CD4-positive, alpha-beta T cell treated with Interleukin-17A for 1 hour (primary cell): ENCODE data around the gene SPIB.
A peak's percentile ranks its signal among the peaks of the same experiment; 100 is the strongest.

Experiments
- DNase-seq: peaks from one replicate; pipeline ENCODE4 v3.0.0-alpha.2; 2020

Gene SPIB

DNA sequence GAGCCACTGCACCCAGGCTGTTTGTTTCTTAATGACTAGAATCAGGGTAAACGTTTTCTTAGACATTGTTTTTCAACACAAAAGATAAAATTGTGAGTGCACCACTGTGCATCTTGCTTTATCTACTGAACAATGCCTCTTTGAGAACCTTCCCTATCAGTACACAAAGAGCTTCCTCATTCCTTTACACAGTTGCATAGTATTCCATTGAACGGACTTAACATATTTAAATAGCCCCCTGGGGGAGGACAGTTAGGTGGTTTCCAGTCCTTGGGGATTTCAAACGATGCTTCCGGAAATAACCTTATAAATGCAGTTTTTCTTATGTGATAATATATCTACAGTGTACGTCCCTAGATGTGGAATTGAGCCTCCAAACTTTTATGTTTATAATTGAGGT is 26.0 kb upstream of the SPIB start:
- DNase-seq: no peak

- no peak for DNase-seq
These were observed 25.1 kb upstream of the SPIB start for GRCh38 chr19:50393589-50393988.

GRCh38 chr19:50394017-50394416 is 24.7 kb upstream of the SPIB start:
- no peak for DNase-seq

DNA sequence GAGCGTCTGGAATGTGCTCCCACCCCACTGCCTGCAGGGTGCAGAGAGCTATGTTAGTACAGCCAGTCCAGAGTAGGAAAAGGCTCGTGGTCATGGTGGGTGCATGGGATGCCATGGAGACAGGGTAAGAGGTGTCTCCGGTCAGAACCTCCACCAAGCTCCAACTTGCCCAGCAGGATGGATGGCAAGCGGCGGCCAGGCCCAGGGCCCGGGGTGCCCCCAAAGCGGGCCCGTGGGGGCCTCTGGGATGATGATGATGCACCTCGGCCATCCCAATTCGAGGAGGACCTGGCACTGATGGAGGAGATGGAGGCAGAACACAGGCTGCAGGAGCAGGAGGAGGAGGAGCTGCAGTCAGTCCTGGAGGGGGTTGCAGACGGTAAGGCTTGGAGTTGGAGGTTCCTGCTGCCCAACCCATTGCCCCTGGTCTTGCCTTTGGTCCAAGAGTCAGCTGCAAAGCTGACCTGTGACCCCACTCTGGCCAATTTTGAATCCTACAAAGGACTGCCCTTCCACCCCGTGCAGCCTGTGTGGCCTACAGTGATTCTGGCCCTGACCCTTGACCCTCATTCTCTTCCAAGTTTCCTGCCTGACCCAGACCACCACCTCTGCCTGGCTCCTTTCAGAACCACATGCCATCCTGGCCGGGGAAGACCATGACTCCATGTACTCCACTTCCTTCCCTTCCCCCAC is 19.9 kb upstream of the SPIB start:
- DNase-seq: no peak

- no peak for DNase-seq
These were observed 19.4 kb upstream of the SPIB start for GRCh38 chr19:50399368-50399745.

DNA sequence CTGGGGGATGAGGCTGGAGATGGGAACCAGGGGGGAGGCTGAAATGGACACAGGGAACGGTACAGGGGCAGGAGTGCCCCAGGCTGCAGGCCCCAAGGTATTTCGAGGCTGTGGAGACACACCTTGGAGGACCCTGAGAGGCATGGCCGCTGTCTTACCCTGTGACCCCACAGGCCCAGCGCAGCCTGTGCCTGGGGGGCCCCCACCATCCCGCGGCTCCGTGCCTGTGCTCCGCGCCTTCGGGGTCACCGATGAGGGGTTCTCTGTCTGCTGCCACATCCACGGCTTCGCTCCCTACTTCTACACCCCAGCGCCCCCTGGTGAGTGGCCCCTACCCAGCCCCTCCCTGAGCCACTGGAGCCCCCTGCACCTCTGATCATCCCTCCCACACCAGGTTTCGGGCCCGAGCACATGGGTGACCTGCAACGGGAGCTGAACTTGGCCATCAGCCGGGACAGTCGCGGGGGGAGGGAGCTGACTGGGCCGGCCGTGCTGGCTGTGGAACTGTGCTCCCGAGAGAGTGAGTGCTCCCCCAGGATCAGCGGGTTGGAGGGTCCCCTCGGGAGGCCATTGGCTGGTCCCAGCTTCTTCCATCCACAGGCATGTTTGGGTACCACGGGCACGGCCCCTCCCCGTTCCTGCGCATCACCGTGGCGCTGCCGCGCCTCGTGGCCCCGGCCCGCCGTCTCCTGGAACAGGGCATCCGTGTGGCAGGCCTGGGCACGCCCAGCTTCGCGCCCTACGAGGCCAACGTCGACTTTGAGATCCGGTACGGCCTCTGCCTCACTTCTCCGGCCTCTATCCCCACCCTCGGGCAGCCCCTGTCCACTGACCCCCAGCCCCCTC is 16.9 kb upstream of the SPIB start:
- no peak for DNase-seq

DNA sequence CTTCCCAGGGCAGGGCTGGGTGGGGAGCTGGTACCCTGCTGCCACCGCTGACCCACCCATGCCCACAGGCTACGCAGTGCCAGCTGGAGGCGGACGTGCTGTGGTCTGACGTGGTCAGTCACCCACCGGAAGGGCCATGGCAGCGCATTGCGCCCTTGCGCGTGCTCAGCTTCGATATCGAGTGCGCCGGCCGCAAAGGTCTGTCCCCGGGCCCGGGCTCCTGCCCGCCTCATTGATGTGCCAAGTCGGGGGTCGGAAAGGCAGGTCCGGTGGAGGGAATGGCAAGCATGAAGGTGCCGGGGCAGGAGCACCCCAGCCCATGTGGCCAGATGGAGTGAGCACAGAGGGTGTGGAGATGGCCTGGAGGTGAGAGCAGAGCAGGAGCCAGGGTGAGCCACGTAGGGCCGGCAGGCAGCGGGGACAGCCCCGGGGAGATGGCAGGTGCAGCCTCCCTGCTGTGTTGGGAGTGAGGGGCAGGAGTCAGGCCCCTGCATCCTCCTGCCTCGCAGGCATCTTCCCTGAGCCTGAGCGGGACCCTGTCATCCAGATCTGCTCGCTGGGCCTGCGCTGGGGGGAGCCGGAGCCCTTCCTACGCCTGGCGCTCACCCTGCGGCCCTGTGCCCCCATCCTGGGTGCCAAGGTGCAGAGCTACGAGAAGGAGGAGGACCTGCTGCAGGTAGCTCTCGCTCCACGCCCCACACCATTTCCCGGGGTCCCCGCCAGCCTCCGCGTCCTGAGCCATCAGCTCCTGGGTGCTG is 16.0 kb upstream of the SPIB start:
- no peak for DNase-seq

- no peak for DNase-seq
These were observed 12.4 kb upstream of the SPIB start for GRCh38 chr19:50406156-50406820.

- no peak for DNase-seq
These were observed 11.9 kb upstream of the SPIB start for GRCh38 chr19:50406829-50407228.

GRCh38 chr19:50409347-50409746 is 9.4 kb upstream of the SPIB start:
- no peak for DNase-seq

- DNase-seq: no peak
These were observed 8.6 kb upstream of the SPIB start for GRCh38 chr19:50410109-50410508.

GRCh38 chr19:50412419-50412818 is 6.3 kb upstream of the SPIB start:
- DNase-seq: no peak

GRCh38 chr19:50413096-50413495 is 5.6 kb upstream of the SPIB start:
- no peak for DNase-seq

DNA sequence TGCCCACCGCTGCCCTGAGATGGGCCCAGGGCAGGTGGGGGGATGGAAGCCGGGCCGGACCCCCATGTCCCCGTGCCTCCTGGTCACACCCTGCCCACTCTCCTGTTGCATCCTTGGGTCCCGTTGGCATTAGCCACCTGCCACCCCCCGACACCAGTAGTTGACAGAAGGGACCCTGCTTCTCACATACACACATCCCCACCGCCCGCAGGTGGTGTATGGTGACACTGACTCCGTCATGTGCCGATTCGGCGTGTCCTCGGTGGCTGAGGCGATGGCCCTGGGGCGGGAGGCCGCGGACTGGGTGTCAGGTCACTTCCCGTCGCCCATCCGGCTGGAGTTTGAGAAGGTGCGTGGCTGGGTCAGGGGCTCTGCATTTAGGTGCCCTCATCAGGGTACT is 5.2 kb upstream of the SPIB start:
- DNase-seq: no peak

GRCh38 chr19:50414864-50415660 is 3.7 kb upstream of the SPIB start:
- DNase-seq: peak; percentile 81

DNA sequence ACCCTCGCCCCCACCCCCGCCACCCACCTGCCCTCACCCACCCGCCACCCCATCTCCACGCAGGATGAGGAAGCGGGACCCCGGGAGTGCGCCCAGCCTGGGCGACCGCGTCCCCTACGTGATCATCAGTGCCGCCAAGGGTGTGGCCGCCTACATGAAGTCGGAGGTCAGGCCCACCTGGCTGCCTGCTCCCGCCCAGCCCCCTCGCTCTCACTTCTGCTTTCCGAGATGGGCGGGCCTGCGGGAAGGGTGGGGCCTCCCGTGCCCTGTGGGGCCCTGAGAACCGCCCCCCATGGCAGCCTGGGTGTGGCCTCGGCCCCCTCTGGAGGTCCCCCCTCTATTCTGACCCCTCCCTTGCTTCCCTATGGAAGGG is 3.1 kb upstream of the SPIB start:
- peak; percentile 29 for DNase-seq

DNA sequence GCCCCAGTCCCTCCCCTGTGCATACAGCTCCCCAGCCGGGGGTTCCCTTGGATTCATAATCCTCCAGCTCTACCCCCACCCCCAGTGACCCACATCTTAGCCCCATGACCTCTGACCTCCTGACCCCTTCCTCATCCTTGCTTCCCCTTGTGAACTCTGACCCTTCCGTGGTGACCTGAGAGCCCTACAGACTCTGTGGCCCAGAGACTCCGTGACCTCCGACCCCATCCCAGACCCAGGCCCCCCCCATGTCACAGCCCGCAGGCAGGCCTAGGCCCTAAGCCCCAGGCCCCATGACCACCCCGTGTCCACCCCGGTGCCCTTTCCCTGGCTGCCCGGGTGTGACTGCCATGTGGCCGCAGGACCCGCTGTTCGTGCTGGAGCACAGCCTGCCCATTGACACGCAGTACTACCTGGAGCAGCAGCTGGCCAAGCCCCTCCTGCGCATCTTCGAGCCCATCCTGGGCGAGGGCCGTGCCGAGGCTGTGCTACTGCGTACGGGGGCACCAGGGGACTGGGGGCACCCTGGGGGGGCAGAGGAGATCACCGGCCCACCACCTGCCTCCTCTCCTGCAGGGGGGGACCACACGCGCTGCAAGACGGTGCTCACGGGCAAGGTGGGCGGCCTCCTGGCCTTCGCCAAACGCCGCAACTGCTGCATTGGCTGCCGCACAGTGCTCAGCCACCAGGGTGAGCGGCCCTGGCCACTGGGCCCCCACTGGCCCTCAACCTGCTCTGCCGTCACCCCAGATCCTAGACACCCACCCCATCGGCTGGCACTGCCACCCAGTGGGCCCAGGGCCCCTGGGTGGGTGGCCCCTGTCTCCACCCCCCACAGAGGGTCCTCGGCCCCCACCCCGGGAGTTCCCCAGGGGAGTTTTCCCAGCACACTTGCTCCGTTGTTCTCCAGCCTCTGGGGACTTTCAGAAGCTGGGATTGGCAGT is 2.4 kb upstream of the SPIB start:
- no peak for DNase-seq

- DNase-seq: no peak
These were observed 1.3 kb upstream of the SPIB start for GRCh38 chr19:50417111-50418081.

- no peak for DNase-seq
These were observed 363 bp downstream of the SPIB start for GRCh38 chr19:50419022-50419579.

DNA sequence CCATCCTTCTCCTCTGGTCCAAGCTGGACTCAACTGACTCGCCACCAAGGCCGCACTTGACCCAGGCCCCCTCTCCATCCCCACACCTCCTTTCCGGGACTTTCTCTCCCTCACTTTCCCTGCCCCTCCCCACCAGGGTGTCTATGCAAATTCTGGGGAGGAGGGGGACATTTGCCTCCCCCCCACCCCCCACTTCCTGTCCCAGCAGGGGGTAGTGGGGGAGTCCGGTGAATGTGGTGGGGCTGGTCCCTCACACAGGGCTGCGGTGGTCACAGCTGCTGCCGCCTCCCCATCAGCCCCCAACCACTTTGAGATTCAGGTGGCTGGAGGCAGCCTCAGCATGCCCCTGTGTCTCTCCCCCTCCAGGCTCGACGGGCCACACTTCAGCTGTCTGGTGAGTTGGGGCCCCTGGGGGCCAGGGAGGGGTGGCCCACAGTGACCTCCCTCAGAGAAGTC is 870 bp downstream of the SPIB start:
- DNase-seq: no peak
